Measurements from ENCODE around the gene SCO2.
"Not testable (repeated sequence)": the region's sequence is repeated elsewhere in the genome, so short reads cannot be mapped to it uniquely, and the experiment has no call there.

Gene SCO2

GRCh38 chr22:50536226-50536625 lies 10.8 kb upstream of the SCO2 start:
- no peaks in the 10 kb centered on the region for H3K9me3 ChIP-seq (replicated peaks; ENCODE audit: low read length)
- H3K9ac ChIP-seq (ENCODE audit: low read depth, low read length) = no peak overlapping the region
- peaks cover 12% of the 10 kb centered on the region for H3K27me3 ChIP-seq (ENCODE audit: control insufficient read depth, insufficient read depth, low read length)
- H3K36me3 ChIP-seq (ENCODE audit: insufficient read depth, low read length) = no peaks in the 10 kb centered on the region
- no peak overlapping the region for H3K4me2 ChIP-seq (ENCODE audit: low read length)
- H3K4me1 ChIP-seq (ENCODE audit: control insufficient read depth, insufficient read depth, low read length) = peaks cover 31% of the 10 kb centered on the region
- H3K4me3 ChIP-seq (ENCODE audit: low read length) = no peak overlapping the region

DNA sequence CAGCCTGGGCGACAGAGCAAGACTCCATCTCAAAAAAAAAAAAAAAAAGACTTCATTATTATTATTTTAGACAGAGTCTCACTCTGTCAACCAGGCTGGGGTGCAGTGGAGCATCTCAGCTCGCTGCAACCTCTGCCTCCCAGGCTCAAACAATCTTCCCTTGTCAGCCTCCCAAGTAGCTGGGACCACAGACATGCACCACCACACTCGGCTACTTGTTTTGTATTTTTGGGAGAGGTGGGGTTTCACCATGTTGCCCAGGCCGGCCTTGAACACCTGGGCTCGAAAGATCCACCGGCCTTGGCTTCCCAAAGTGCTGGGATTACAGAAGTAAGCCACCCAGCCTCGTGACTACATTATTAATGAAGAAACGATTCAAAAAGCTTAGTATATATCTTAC lies 9.7 kb upstream of the SCO2 start:
- Histone ChIP-seq H3K9me3 (replicated peaks; ENCODE audit: low read length) (no peaks in the 10 kb centered on the region), H3K9ac (ENCODE audit: low read depth, low read length) (no peak overlapping the region), H3K27me3 (ENCODE audit: control insufficient read depth, insufficient read depth, low read length) (peaks cover 22% of the 10 kb centered on the region), H3K4me1 (ENCODE audit: control insufficient read depth, insufficient read depth, low read length) (peaks cover 39% of the 10 kb centered on the region), H3K36me3 (ENCODE audit: insufficient read depth, low read length) (no peaks in the 10 kb centered on the region), H3K4me2 (ENCODE audit: low read length) (no peak overlapping the region), H3K4me3 (ENCODE audit: low read length) (no peak overlapping the region)

- H3K4me2 ChIP-seq (ENCODE audit: low read length); H3K9me3 ChIP-seq (replicated peaks; ENCODE audit: low read length); H3K36me3 ChIP-seq (ENCODE audit: insufficient read depth, low read length); H3K9ac ChIP-seq (ENCODE audit: low read depth, low read length); H3K4me3 ChIP-seq (ENCODE audit: low read length): not testable (repeated sequence)
- H3K4me1 ChIP-seq (ENCODE audit: control insufficient read depth, insufficient read depth, low read length) = peaks cover 42% of the 10 kb centered on the region
- H3K27me3 ChIP-seq (ENCODE audit: control insufficient read depth, insufficient read depth, low read length) = peaks cover 29% of the 10 kb centered on the region
Measured at GRCh38 chr22:50533856-50534711, 8.7 kb upstream of the SCO2 start.

DNA sequence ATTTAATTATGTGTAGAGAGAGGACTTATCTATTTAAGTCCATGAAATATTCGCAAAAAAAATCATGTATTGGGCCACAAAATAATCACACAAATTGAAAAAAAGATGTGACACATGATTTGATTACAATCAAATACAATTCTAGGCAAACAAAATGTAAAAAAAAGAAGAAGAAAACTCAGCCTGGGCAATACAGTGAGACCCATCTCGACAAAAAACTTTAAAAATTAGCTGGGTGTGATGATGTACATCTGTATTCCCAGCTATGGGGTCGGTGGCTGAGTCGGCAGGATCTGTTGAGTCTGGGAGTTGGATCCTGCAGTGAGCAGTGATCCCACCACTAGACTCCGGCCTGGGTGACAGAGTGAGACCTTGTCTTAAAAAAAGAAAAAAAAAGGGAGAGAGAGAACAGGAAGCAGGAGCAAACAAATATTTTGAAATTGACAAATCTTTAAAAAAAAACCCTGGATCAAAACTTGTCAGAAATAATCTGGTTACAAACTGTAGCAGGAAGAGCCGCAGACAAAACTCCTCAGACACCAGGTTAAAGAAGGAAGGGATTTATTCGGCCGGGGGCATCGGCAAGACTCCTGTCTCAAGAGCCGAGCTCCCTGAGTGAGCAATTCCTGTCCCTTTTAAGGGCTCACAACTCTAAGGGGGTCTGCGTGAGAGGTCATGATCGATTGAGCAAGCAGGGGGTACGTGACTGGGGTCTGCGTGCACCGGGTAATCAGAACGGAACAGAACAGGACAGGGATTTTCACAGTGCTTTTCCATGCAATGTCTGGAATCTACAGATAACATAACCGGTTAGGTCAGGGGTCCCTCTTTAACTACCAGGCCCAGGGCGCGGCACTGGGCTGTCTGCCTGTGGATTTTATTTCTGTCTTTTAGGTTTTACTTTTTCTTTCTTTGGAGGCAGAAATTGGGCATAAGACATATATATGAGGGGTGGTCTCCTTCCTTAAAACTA lies 7.7 kb upstream of the SCO2 start:
- H3K4me3 ChIP-seq (ENCODE audit: low read length) = no peak overlapping the region
- peaks cover 29% of the 10 kb centered on the region for H3K27me3 ChIP-seq (ENCODE audit: control insufficient read depth, insufficient read depth, low read length)
- no peak overlapping the region for H3K4me2 ChIP-seq (ENCODE audit: low read length)
- no peak overlapping the region for H3K9ac ChIP-seq (ENCODE audit: low read depth, low read length)
- H3K4me1 ChIP-seq (ENCODE audit: control insufficient read depth, insufficient read depth, low read length) = peaks cover 36% of the 10 kb centered on the region
- no peaks in the 10 kb centered on the region for H3K9me3 ChIP-seq (replicated peaks; ENCODE audit: low read length)
- H3K36me3 ChIP-seq (ENCODE audit: insufficient read depth, low read length) = no peaks in the 10 kb centered on the region

DNA sequence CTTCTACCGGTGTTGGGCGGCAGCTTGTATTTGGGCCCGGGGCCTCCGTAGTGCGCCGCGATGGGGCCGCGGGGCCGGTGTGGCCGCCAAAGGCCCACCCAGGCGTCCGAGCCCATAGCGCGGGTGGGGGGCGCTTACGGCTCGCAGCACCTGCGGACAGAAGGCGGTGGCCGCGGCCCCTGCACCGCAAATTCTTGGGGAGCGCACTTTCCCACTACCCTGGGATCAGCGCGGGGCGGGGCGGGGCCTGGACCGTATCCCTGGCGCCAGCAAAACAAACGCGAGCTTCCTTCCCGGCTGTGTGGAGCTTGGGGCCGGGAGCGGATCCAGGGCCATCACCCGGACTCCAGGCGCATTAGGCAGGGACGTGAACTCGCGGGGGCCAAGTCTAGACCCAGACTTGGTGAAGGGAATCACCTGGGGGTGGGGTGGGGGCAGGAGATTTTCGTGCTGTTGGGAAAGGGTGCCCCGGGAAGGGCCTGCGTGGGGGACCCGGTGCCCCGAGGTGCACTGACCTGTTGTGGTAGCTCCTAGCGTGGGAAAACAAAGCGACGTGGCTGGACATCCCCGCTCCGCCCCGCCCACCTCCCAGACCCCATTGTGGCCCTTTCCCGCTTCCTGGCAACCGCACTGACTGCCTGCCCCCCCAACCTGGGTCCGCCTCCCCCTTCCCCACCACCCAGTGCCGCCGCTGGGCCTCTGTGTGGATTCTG lies 6.7 kb upstream of the SCO2 start:
- Histone ChIP-seq H3K9me3 (replicated peaks; ENCODE audit: low read length) (no peaks in the 10 kb centered on the region), H3K4me3 (ENCODE audit: low read length) (peak overlapping the region; percentile 58), H3K27me3 (ENCODE audit: control insufficient read depth, insufficient read depth, low read length) (peaks cover 29% of the 10 kb centered on the region), H3K4me2 (ENCODE audit: low read length) (peak overlapping the region; percentile 73), H3K4me1 (ENCODE audit: control insufficient read depth, insufficient read depth, low read length) (peaks cover 41% of the 10 kb centered on the region), H3K36me3 (ENCODE audit: insufficient read depth, low read length) (no peaks in the 10 kb centered on the region), H3K9ac (ENCODE audit: low read depth, low read length) (peak overlapping the region; percentile 63)

- peaks cover 29% of the 10 kb centered on the region for H3K27me3 ChIP-seq (ENCODE audit: control insufficient read depth, insufficient read depth, low read length)
- peaks cover 46% of the 10 kb centered on the region for H3K4me1 ChIP-seq (ENCODE audit: control insufficient read depth, insufficient read depth, low read length)
- H3K4me2 ChIP-seq (ENCODE audit: low read length) = peak overlapping the region; percentile 73
- H3K9me3 ChIP-seq (replicated peaks; ENCODE audit: low read length) = no peaks in the 10 kb centered on the region
- H3K4me3 ChIP-seq (ENCODE audit: low read length) = peak overlapping the region; percentile 58
- peak overlapping the region; percentile 64 for H3K9ac ChIP-seq (ENCODE audit: low read depth, low read length)
- no peaks in the 10 kb centered on the region for H3K36me3 ChIP-seq (ENCODE audit: insufficient read depth, low read length)
Measured at GRCh38 chr22:50531546-50531961, 6.2 kb upstream of the SCO2 start.

DNA sequence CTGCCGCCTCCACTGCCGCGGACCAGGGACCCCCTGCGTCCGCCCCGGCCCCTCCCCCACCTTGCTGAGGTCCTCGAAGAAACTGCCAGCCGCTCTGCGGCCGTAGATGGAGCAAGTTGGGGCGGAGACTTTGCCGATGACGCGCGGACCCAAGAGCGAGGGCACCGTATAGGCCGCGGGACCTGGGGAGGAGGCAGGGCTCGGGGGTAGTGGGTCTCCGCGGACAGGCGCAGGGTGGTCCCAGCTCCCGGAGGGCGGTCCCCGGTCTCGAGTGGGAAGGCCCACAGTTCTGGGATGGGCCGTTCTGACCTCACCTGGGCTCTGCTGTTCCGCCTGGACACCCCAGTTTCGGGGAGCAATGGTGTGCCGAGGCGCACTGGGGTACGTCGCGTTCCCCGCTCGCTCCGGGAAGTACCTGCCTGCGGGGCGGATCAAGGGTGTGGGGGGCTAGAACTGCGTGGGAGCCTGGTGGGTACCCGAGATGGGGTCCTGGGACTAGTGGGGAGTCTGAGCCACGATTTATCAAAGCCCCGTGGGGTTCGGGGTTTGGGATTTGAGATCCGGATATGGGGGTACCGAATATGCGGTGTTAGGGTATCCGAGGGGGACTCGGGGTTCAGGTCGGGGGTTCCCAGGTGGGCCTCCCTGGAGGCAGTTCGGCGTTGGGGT lies 5.6 kb upstream of the SCO2 start:
- Histone ChIP-seq H3K4me2 (ENCODE audit: low read length) (peak overlapping the region; percentile 73), H3K9me3 (replicated peaks; ENCODE audit: low read length) (no peaks in the 10 kb centered on the region), H3K4me1 (ENCODE audit: control insufficient read depth, insufficient read depth, low read length) (peaks cover 47% of the 10 kb centered on the region), H3K36me3 (ENCODE audit: insufficient read depth, low read length) (no peaks in the 10 kb centered on the region), H3K27me3 (ENCODE audit: control insufficient read depth, insufficient read depth, low read length) (peaks cover 29% of the 10 kb centered on the region), H3K9ac (ENCODE audit: low read depth, low read length) (peak overlapping the region; percentile 67), H3K4me3 (ENCODE audit: low read length) (peak overlapping the region; percentile 58)

- H3K4me3 ChIP-seq (ENCODE audit: low read length) = peak overlapping the region; percentile 58
- peak overlapping the region; percentile 67 for H3K9ac ChIP-seq (ENCODE audit: low read depth, low read length)
- no peaks in the 10 kb centered on the region for H3K9me3 ChIP-seq (replicated peaks; ENCODE audit: low read length)
- peaks cover 29% of the 10 kb centered on the region for H3K27me3 ChIP-seq (ENCODE audit: control insufficient read depth, insufficient read depth, low read length)
- no peaks in the 10 kb centered on the region for H3K36me3 ChIP-seq (ENCODE audit: insufficient read depth, low read length)
- H3K4me2 ChIP-seq (ENCODE audit: low read length) = peak overlapping the region; percentile 73
- peaks cover 47% of the 10 kb centered on the region for H3K4me1 ChIP-seq (ENCODE audit: control insufficient read depth, insufficient read depth, low read length)
Measured at GRCh38 chr22:50530580-50530876, 5.1 kb upstream of the SCO2 start.

- peak within 1 kb of the TSS; percentile 67 for H3K9ac ChIP-seq (ENCODE audit: low read depth, low read length)
- no peaks in the 10 kb centered on the region for H3K9me3 ChIP-seq (replicated peaks; ENCODE audit: low read length)
- H3K4me2 ChIP-seq (ENCODE audit: low read length) = peak within 1 kb of the TSS; percentile 73
- H3K36me3 ChIP-seq (ENCODE audit: insufficient read depth, low read length) = no peaks in the 10 kb centered on the region
- H3K4me3 ChIP-seq (ENCODE audit: low read length) = peak within 1 kb of the TSS; percentile 58
- H3K27me3 ChIP-seq (ENCODE audit: control insufficient read depth, insufficient read depth, low read length) = peaks cover 29% of the 10 kb centered on the region
- H3K4me1 ChIP-seq (ENCODE audit: control insufficient read depth, insufficient read depth, low read length) = peaks cover 47% of the 10 kb centered on the region
Measured at GRCh38 chr22:50529897-50530579, 4.6 kb upstream of the SCO2 start, which contains the start of gene TYMP. TSS of gene TYMP (minus strand) at chr22:50530012. CDS start at chr22:50529709, 303 bp downstream.

DNA sequence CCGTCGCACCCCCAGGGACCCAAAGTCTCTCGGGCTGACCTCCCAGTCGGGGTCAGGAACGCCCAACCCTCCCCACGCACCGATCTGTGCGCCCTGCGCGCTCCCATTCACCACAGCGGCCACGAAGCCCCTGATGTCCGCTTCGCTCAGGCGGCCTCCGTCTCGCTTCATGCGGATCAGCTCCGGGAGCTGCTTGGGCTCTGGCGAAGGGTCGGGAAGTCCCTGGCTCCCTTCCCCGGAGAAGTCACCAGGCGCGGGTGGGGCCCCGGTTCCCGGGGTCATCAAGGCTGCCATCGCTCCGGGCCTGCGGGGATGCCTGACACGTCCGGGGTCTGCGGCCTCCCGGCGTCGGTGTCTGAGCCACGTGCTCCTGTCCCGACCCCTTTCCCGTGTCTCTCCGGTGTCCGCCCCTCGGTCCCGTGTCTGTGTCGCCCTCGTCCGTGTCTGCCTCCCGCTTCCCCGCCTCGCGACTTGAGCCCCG lies 4.1 kb upstream of the SCO2 start:
- Histone ChIP-seq H3K36me3 (ENCODE audit: insufficient read depth, low read length) (peaks cover under 1% of the 10 kb centered on the region), H3K9ac (ENCODE audit: low read depth, low read length) (peak overlapping the region; percentile 67), H3K27me3 (ENCODE audit: control insufficient read depth, insufficient read depth, low read length) (peaks cover 29% of the 10 kb centered on the region), H3K9me3 (replicated peaks; ENCODE audit: low read length) (no peaks in the 10 kb centered on the region), H3K4me3 (ENCODE audit: low read length) (peak overlapping the region; percentile 58), H3K4me2 (ENCODE audit: low read length) (peak overlapping the region; percentile 73), H3K4me1 (ENCODE audit: control insufficient read depth, insufficient read depth, low read length) (peaks cover 52% of the 10 kb centered on the region)

All from skeletal muscle satellite cell (primary cell).